HepG2 (cell line): ENCODE results near the gene SORL1-AS1.

Experiments
- BRCA1 ChIP-seq: sonication (generic); formaldehyde crosslinking; IDR thresholded peaks from 2 replicates; pipeline ENCODE4 v1.4.0; 2020; ENCODE audit warnings: missing genetic modification reagents
- CBFB ChIP-seq: sonication (generic); formaldehyde crosslinking; IDR thresholded peaks from 2 replicates; pipeline ENCODE4 v1.4.0; 2020; ENCODE audit warnings: missing genetic modification reagents
- CHD4 ChIP-seq: fragments of 200-600 bp; sonication (generic); IDR thresholded peaks from 2 replicates; pipeline ENCODE4 v1.7.0; 2017; ENCODE audit warnings: mild to moderate bottlenecking, low read length, borderline replicate concordance
- FOXK1 ChIP-seq: sonication (generic); formaldehyde crosslinking; IDR thresholded peaks from 2 replicates; pipeline ENCODE4 v1.4.0; 2020; ENCODE audit warnings: low read depth, missing genetic modification reagents, borderline replicate concordance
- JUND ChIP-seq: sonication (generic); formaldehyde crosslinking; IDR thresholded peaks from 2 replicates; pipeline ENCODE4 v1.8.0; 2022; ENCODE audit warnings: mild to moderate bottlenecking, missing genetic modification reagents
- KIAA2018 ChIP-seq: sonication (generic); formaldehyde crosslinking; IDR thresholded peaks from 2 replicates; pipeline ENCODE4 v1.5.0; 2020; ENCODE audit warnings: mild to moderate bottlenecking, missing genetic modification reagents, borderline replicate concordance
- PATZ1 ChIP-seq: sonication (generic); formaldehyde crosslinking; IDR thresholded peaks from 2 replicates; pipeline ENCODE4 v1.4.0; 2020; ENCODE audit warnings: missing genetic modification reagents
- PITX1 ChIP-seq: sonication (generic); formaldehyde crosslinking; IDR thresholded peaks from 2 replicates; pipeline ENCODE4 v1.5.1; 2020; ENCODE audit warnings: mild to moderate bottlenecking, missing genetic modification reagents
- STAG1 ChIP-seq: sonication (generic); formaldehyde crosslinking; IDR thresholded peaks from 2 replicates; pipeline ENCODE4 v1.4.0; 2020; ENCODE audit warnings: missing genetic modification reagents
- THAP11 ChIP-seq: IDR thresholded peaks from 2 replicates; pipeline ENCODE4 v1.6.1; 2016; ENCODE audit warnings: missing biosample characterization, missing genetic modification reagents
- TRIM22 ChIP-seq: fragments of 450-650 bp; IDR thresholded peaks from 2 replicates; pipeline ENCODE4 v1.6.1; 2017
- ZKSCAN5 ChIP-seq: sonication (generic); formaldehyde crosslinking; IDR thresholded peaks from 2 replicates; pipeline ENCODE4 v1.5.1; 2020; ENCODE audit warnings: mild to moderate bottlenecking, missing genetic modification reagents
- ZNF441 ChIP-seq: sonication (generic); formaldehyde crosslinking; IDR thresholded peaks from 2 replicates; pipeline ENCODE4 v1.7.0; 2021; ENCODE audit warnings: missing genetic modification reagents, borderline replicate concordance
- ZNF562 ChIP-seq: sonication (generic); formaldehyde crosslinking; IDR thresholded peaks from 2 replicates; pipeline ENCODE4 v1.8.0; 2022; ENCODE audit warnings: missing genetic modification reagents, borderline replicate concordance
- ZNF574 ChIP-seq: sonication (generic); formaldehyde crosslinking; IDR thresholded peaks from 2 replicates; pipeline ENCODE4 v1.4.0; 2020; ENCODE audit warnings: missing genetic modification reagents
- ZNF629 ChIP-seq: sonication (generic); formaldehyde crosslinking; conservative IDR thresholded peaks from 2 replicates; pipeline ENCODE4 v1.5.0; 2020; ENCODE audit warnings: missing genetic modification reagents

SORL1-AS1 gene

GRCh38 chr11:121451986-121452608 lies 670 bp downstream of the SORL1-AS1 start, which contains the start of gene SORL1 (continued):
- TF ChIP-seq ZNF629 (peak; percentile 70), ZNF574 (CRISPR knock-in tag) (peak; percentile 56), PITX1 (CRISPR knock-in tag) (no peak), TRIM22 (no peak), STAG1 (CRISPR knock-in tag) (peak; percentile 56), ZNF441 (CRISPR knock-in tag) (no peak), JUND (CRISPR knock-in tag) (no peak), CBFB (peak; percentile 39; the same call in 1 of the 2 replicates), BRCA1 (CRISPR knock-in tag) (0 out of 2 replicates have a peak, but pooled peaks have one; percentile 18), ZNF562 (CRISPR knock-in tag) (no peak), ZKSCAN5 (no peak), KIAA2018 (CRISPR knock-in tag) (no peak), THAP11 (CRISPR knock-in tag) (peak; percentile 39; the same call in 1 of the 2 replicates), PATZ1 (no peak; the same call in none of the 2 replicates), CHD4 (no peak), FOXK1 (CRISPR knock-in tag) (no peak)
